HG03469 (cell line): ENCODE data around the gene PILRA.
"Not testable (repeated sequence)": the region's sequence is repeated elsewhere in the genome, so short reads cannot be mapped to it uniquely, and the experiment has no call there.

ENCODE experiments used
- ATAC-seq: cut with Tn5 transposase; IDR thresholded peaks from one replicate; pipeline ENCODE4 v1.9.1; 2021; ENCODE audit warnings: mild to moderate bottlenecking, moderate library complexity, moderate number of reproducible peaks; ENCODE audit not compliant: unreplicated experiment

The PILRA gene

GRCh38 chr7:100373261-100373831 is at the start of gene PILRA:
PILRA (plus strand) TSS chr7:100373487; CDS start chr7:100373657, 170 bp downstream.
- ATAC-seq, result no peak

DNA sequence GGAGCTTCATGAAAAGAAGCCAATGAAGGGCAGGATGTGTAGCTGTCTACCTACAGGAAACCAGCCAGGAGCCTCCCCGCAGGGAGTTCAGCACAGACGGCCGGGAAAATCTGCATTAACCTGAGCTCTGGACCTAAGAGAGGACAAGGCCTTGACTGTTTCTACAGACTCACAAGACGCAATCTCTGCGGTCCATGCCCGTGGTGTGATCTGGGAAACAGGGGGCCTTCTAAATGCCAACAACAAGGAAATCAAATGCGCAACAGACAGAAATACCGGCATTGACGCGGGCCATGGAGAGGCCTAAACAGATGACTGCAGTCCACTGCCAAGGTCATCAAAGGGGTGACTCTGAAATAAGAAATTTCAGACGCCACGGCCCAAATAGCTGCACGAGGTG is 49.1 kb upstream of the PILRA start:
- not testable (repeated sequence) for ATAC-seq

- ATAC-seq, result not testable (repeated sequence)
These were observed 47.6 kb upstream of the PILRA start for GRCh38 chr7:100325671-100326070.

- ATAC-seq, result not testable (repeated sequence)
These were observed 46.4 kb upstream of the PILRA start for GRCh38 chr7:100326914-100327313.

DNA sequence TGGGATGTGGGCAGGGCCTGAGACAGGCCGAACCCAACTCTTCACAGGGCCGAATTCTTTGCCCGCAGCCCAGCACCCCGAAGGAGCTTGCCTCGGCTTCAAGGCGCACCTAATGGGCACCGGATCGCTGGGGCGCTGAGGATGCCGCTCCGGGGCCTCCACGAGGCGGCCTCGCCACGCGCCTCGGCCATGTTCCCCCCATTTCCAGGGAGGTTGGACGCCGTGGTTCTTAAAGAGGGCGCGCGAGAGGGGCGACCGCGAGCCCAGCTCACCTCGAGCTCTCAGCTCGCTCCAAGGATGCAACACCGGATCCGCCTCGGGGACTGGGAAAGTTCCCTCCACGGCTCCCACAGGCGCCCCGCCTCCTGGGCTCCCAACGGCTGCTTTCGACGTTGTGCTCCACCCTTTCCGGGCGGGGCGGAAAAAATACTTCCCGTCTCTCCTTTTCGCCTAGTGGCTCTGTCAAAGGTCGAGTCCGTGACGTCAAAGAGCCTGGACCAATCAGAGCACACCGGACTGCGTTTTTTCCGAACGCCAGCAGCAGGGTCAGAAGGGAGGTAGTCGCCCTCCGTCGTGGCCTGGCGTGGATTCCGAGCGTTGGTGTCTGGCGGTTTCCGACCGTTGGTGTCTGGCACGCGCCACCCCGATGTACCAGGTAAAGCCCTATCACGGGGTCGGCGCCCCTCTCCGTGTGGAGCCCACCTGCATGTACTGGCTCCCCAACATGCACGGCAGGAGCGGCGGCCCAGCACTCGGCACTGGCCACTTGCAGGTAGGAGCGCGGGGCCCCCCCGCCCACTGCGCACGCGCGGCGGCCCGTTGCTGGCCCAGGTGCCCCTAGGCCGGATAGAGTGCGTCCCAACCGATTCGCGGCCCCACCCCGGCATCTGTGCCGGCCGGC is 37.5 kb upstream of the PILRA start:
- peak; percentile 75 for ATAC-seq

DNA sequence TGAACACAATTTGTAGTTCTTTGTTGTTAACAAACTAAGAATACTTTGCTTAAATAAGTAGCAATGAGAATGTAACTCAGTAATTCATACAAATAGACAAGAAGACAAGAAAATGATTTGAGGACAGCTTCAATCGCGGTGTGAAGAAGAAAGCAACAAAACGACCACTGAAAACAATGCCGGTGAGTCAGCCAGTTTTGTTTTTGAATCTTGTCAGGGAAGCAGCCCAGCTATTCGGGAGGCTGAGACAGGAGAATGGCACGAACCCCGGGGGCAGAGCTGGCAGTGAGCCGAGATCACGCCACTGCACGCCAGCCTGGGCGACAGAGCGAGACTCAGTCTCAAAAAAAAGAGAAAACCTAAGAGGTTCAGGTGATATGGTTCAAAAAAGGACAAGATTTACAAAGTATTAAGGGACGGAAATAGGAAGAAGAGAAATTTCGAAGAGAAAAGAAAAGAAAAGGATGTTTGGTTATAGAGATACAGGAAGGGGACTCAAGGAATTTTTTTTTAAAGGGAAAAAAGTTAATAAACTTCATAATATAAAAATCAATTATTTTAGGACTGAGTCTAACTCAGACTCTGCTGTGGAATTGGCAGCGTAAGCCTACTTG is 35.1 kb upstream of the PILRA start:
- not testable (repeated sequence) for ATAC-seq

DNA sequence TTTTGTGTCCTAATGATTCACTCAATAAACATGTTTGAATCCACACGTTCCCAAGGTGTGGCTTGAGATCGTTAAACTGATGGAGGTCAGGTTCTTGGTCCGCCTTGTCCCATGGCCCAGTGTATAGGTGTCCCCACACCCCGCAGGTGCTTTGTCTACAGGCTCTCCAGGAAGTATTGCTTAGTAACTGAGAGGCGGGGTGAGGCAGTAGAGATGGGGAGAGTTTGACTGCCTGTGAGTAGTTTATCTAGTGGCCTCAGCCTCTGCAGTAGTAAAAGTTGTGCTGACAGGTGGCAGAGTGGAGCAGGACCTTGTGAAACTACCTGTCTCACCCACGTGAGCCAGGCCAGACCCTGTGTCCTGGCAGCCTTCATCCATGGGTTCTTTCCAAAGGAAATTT is 32.0 kb upstream of the PILRA start:
- not testable (repeated sequence) for ATAC-seq

DNA sequence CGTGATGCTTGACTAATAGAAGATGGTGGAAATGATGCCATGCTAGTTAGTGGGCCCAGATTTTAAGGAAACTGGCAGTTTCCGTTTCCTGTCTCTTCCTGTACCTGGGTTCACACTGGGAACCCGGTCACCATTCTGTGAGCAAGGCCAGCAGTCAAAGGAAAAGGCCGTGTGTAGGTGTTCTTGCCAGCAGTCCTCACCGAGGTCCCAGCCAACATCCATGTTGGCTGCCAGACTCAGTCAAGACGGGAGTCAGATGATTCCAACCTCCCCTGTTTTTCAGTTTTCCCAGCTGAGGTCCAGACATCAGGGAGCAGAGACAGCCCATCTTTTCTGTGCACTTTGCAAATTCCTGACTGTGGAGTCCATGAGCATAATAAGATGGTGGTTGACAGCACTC is 30.5 kb upstream of the PILRA start:
- ATAC-seq, result no peak

DNA sequence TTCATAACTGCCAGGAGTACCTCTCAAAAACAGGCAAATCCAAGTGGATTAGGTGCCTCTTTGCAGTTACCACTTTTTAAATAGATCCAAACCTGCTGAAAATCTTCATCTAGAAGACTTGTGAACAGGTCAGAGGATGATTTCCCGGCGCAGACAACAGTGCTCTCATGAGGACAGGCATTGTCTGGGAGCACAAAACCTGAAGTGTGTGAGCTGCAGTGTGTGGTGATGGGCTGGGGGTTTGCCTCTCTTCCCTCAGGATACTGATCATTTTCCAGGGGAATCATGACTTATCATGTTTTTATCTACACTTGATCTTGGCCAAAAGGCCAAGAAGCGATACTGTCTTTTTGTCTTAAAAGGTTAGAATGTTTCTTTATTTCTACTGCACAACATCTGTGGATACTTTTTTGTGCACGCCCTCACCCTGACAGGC is 29.1 kb upstream of the PILRA start:
- not testable (repeated sequence) for ATAC-seq

DNA sequence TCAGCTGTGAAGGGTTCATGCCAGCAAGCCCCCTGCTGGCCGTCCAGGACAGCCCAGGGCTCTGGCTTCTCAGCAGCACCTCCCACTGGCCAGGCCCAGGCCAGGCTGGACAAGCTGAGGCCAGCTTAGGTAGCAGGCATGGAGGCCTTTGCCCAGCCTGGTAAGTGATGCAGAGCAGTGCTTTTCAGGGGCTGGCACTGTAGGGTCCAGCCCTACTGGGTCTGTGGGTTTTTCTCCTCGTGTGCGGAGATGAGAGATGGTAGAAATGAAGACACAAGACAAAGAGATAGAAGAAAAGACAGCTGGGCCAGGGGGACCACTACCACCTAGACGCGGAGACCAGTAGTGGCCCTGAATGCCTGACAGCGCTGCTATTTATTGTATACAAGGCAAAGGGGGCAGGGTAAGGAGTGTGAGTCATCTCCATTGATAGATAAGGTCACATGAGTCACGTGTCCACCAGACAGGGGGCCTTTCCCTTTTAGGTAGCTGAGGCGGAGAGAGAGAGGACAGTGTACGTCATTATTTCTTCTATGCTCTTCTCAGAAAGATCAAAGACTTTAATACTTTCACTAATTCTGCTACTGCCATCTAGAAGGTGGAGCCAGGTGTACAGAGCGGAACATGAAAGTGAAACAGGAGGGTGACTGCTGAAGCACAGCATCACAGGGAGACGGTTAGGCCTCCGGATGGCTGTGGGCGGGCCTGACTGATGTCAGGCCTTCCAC is 28.6 kb upstream of the PILRA start:
- peak; percentile 46 for ATAC-seq

- not testable (repeated sequence) for ATAC-seq
These were observed 28.0 kb upstream of the PILRA start for GRCh38 chr7:100345288-100345672.

- ATAC-seq, result no peak
These were observed 26.4 kb upstream of the PILRA start for GRCh38 chr7:100346921-100347320.

- no peak for ATAC-seq
These were observed 24.5 kb upstream of the PILRA start for GRCh38 chr7:100348805-100349204.

DNA sequence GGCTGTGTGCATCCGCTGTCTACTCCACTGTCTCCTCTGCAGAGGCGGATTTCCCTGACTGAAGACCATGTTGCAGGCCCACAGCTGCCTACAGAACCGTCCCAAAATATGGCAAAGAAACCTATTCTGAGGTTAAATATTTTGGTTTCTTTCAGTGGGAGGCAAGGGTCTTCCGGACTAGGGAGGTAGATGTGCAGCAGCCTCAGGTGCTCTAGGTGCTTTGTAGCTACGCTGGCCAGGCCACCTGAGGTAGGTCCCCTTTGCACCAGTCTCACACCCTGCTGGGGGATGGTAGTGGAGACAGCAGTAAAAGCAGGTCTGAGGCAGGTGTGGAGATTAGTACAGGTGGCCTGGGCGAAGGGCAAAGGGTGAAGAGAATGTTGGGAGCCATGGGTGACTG is 23.5 kb upstream of the PILRA start:
- ATAC-seq, result no peak

DNA sequence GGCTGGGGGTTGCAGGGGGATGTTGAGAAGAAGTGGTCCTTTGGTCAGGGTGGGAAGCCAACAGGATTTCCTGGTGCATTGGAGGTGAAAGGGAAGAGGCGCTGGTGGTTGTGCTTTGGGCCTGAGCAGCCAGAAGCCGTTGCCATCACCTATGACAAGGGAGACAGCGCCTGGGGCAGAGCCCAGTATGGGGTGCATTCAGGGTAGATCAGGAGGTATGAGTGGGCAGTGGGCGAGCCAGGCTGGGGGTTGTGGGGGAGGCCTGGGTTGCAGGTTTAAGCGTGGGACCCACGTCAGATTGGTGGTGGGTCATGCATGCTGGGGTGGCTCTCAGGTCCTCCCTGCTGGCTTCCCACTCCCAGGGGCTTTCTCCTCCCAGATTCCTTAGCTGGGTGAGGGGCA is 21.6 kb upstream of the PILRA start:
- ATAC-seq, result no peak

DNA sequence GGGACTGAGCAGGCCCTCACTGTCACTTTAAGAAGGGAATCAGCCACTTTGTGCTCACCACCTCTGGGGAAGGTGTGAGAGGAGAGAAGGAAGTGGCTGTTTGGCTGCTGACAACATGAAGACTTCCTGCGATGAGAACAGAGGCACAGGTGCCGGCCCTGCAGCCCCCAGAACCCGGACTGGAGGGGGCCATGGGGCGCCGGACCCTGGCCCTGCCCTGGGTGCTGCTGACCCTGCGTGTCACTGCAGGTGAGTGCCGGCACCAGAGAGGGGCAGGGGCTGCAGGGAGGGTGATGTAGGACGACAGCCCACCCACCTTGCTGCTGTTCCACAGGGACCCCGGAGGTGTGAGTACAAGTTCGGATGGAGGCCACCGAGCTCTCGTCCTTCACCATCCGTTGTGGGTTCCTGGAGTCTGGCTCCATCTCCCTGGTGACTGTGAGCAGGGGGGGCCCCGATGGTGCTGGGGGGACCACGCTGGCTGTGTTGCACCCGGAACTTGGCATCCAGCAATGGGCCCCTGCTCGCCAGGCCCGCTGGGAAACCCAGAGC is 21.0 kb upstream of the PILRA start:
- not testable (repeated sequence) for ATAC-seq

GRCh38 chr7:100352984-100353684 is 20.2 kb upstream of the PILRA start:
- ATAC-seq, result no peak

GRCh38 chr7:100353685-100354330 is 19.5 kb upstream of the PILRA start:
- no peak for ATAC-seq

- no peak for ATAC-seq
These were observed 16.7 kb upstream of the PILRA start for GRCh38 chr7:100356416-100357068.
